PFSK-1 (cell line): Measurements from ENCODE around the gene PCBP3.

Experiments
- FOXP2 ChIP-seq: optimal IDR thresholded peaks from 2 replicates; pipeline ENCODE3; 2011; ENCODE audit warnings: borderline replicate concordance, control low read depth, inconsistent platforms; ENCODE audit not compliant: insufficient read depth; ENCODE audit errors: extremely low read length, extremely low read depth
- POLR2AphosphoS5 ChIP-seq: IDR thresholded peaks from 2 replicates; pipeline ENCODE4 v1.6.1; 2012; ENCODE audit warnings: low read depth, mild to moderate bottlenecking, control low read depth, low read length, moderate library complexity
- TAF1 ChIP-seq: IDR thresholded peaks from 2 replicates; pipeline ENCODE4 v1.6.1; 2012; ENCODE audit warnings: low read length, control low read depth, borderline replicate concordance; ENCODE audit not compliant: insufficient read depth

GRCh38 chr21:45972716-45973474 lies 329.4 kb downstream of the PCBP3 start:
- TF ChIP-seq TAF1 (no peak), POLR2AphosphoS5 (no peak), FOXP2 (no peak)
